ENCODE measurements around the gene ZNF217.
"Not testable (repeated sequence)": the region's sequence is repeated elsewhere in the genome, so short reads cannot be mapped to it uniquely, and the experiment has no call there.

The ZNF217 gene

GRCh38 chr20:53593466-53594007, at the start of gene ZNF217:
ZNF217 (minus strand) TSS chr20:53593839; CDS start chr20:53582826, 11,013 bp downstream.
- peak; percentile 55 for DNase-seq (ENCODE audit: low read depth)
- peak within 1 kb of the TSS; percentile 73 for H3K4me3 ChIP-seq (ENCODE audit: low read length)

DNA sequence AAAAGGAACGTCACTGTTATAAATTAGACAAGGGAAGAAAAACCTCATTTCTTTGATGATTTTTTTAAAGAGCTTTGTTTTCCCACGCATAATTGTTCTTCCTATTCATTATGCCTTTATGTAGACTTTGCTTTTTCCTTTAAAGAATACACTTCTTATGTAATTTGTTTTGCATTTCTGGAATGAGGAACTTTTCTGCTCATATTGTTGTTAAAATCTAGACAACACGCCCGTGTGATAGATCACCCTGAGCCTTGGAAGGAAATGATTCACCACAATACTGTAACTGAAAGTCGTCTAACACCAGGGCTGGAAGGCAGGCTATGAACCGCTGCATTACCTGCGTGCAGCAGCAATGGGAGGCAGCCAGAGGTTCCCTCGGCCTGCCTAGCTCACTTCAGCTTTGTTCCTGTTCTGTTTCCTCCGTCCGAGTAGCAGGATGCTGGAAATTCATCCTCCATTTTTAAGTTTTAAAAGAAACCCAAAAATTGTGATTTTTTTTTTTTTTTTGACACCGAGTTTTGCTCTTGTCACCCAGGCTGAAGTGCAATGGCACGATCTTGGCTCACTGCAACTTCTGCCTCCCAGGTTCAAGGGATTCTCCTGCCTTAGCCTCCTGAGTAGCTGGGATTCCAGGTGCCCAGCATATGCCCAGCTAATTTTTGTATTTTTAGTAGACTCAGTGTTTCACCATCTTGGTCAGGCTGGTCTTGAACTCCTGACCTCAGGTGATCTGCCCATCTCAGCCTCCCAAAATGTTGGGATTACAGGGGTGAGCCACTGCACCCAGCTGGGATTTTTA, 49.6 kb upstream of the ZNF217 start:
- peak; percentile 80 for DNase-seq (ENCODE audit: low read depth)
- H3K4me3 ChIP-seq (ENCODE audit: low read length) = peak overlapping the region; percentile 38
- TF ChIP-seq, protein P1, sequence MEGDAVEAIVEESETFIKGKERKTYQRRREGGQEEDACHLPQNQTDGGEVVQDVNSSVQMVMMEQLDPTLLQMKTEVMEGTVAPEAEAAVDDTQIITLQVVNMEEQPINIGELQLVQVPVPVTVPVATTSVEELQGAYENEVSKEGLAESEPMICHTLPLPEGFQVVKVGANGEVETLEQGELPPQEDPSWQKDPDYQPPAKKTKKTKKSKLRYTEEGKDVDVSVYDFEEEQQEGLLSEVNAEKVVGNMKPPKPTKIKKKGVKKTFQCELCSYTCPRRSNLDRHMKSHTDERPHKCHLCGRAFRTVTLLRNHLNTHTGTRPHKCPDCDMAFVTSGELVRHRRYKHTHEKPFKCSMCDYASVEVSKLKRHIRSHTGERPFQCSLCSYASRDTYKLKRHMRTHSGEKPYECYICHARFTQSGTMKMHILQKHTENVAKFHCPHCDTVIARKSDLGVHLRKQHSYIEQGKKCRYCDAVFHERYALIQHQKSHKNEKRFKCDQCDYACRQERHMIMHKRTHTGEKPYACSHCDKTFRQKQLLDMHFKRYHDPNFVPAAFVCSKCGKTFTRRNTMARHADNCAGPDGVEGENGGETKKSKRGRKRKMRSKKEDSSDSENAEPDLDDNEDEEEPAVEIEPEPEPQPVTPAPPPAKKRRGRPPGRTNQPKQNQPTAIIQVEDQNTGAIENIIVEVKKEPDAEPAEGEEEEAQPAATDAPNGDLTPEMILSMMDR (conservative IDR thresholded peaks at IDR 0.05; ENCODE audit: low read length) = no peak

GRCh38 chr20:53642196-53643030, 48.8 kb upstream of the ZNF217 start:
- H3K4me3 ChIP-seq (ENCODE audit: low read length) = no peak overlapping the region
- TF ChIP-seq, protein P1 (conservative IDR thresholded peaks at IDR 0.05; ENCODE audit: low read length) = no peak
- DNase-seq (ENCODE audit: low read depth) = peak; percentile 60

GRCh38 chr20:53639647-53640440, 46.2 kb upstream of the ZNF217 start:
- H3K4me3 ChIP-seq (ENCODE audit: low read length) = no peak overlapping the region
- DNase-seq (ENCODE audit: low read depth) = no peak
- TF ChIP-seq, protein P1 (conservative IDR thresholded peaks at IDR 0.05; ENCODE audit: low read length) = no peak

DNA sequence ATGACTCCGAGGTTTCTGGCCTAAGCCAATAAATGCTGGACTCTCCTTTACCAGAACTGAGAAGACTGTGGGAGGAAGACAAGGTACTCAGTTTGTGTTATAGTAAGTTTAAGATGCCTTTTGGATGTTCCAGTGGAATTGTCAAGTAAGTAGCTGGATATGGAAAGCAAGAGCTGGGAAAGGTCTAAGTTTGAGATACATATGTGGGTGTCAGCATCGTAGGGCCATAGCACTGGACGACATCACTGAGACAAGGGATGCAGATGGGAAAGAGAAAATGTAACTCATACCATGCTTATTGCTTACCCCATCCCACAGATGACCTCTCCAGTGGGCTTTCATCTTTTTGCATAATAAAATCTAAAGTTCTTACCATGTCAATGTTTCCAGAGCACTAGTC, 45.5 kb upstream of the ZNF217 start:
- no peak overlapping the region for H3K4me3 ChIP-seq (ENCODE audit: low read length)
- TF ChIP-seq, protein P1 (conservative IDR thresholded peaks at IDR 0.05; ENCODE audit: low read length) = no peak
- DNase-seq (ENCODE audit: low read depth) = no peak

GRCh38 chr20:53637310-53637709, 43.7 kb upstream of the ZNF217 start:
- DNase-seq (ENCODE audit: low read depth) = not testable (repeated sequence)

GRCh38 chr20:53636540-53637097, 43.0 kb upstream of the ZNF217 start:
- TF ChIP-seq, protein P1 (conservative IDR thresholded peaks at IDR 0.05; ENCODE audit: low read length) = no peak
- DNase-seq (ENCODE audit: low read depth) = no peak
- H3K4me3 ChIP-seq (ENCODE audit: low read length) = no peak overlapping the region

More at GRCh38 chr20:53637310-53637709, 43.7 kb upstream of the ZNF217 start:
- H3K4me3 ChIP-seq (ENCODE audit: low read length) = not testable (repeated sequence)

Measured in AG10803 (cell line).